GM18868 (cell line): ENCODE data around the gene ACR.
"Not testable (repeated sequence)": the region's sequence is repeated elsewhere in the genome, so short reads cannot be mapped to it uniquely, and the experiment has no call there.

Experiments
- ATAC-seq: cut with Tn5 transposase; IDR thresholded peaks from one replicate; pipeline ENCODE4 v1.9.1; 2021; ENCODE audit warnings: mild to moderate bottlenecking, moderate library complexity; ENCODE audit not compliant: unreplicated experiment

Gene ACR

DNA sequence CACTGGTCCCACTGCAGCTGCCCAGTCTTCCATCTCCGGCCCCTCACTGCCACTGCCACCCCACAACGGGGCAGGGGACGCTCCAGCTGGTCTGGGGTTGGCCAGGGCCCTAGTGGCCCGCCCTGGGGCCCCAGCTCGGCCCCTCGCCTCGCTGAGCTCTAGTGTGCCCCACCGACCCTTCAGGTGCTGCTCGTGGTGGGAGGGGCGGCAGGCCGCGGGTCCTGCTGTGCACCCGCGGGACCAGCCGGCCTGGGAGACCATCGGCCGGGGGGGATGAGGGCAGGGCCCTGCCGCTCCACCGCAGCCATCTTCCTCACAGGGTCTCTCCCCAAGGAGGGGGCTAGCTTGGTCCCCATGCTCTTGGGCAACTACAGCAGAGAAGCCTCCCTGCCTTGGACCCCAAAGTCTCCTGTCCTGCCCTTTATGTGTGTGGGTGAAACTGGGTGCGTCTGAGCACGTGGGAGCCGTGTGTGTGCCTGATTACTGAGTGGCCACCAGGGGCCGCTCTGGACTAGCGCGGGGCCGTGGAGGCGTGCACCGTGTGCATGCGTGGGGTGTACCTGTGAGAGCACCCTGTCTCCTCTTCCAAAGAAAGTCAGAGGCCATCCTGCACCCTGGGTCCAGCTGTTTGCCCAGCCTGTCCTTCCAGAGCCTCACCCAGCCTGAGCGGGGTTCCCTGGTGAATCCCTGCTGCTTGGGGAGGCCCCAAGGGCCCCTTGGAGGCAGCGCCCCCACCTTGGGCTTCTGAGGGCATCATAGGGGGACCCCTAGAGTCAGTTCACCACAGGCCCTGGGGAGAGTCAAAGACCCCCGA lies 6.0 kb upstream of the ACR start:
- no peak for ATAC-seq

- no peak for ATAC-seq
Observed at GRCh38 chr22:50732681-50733080, 5.3 kb upstream of the ACR start.

DNA sequence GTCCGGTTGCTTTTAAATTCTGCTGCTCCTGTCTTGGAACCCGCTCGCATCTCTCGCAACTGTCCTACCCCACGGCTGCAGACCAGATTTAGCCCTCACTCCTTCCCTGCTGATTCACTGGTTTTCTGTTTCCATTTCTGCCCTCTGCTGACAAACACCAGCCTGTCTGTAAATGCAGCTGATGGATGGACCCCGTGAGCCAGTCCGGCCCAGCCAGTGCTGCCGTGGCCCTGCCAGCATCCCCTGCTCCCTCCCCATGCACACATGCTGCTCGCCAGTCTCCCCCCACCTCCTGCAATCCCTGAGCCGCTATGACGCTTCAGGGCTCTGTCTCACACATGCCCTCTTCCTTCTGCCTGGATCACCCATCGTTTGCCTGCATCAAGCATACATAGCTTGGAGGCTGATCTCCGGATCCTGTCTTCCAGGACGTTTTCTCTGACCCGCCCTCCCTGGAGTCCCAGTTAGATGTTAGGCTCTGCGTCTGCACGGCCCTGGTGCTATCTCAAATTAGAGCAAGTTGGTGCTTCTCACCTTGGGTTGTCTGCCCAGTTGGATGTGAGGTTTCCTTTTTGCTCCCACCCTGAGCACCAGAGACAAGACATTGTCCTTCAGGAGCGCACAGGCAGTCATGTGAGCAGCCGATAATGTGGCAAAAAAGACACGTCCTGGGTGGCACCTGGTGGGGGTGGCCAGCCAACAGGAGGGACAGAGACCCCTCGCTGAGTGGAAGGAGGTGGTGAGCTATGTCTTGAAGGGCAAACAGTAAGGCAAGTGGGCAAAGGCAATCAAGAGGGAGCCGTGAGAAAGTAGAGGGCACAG lies 4.3 kb upstream of the ACR start:
- ATAC-seq, result no peak

DNA sequence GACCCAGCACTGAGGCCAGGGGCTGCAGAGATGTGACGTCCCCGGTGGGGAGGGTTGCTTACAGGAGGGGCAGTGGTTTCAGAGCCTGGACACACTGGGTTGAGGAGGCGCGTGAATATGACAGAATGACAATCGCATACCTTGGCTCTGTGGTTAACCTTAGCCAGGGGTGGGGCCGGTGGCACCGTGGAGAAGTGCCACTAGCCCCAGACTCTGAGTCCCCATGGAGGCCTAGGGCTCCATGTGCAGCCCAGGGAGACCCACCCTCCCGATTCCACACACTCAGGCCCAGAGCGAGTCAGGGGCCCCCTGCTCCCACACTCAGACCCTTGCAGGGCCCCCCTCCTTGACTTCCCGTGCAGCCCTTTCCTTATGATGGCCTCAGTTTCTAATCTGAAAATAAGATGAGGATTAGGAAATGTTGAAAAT lies 3.6 kb upstream of the ACR start:
- ATAC-seq, result no peak

- ATAC-seq, result no peak
Observed at GRCh38 chr22:50734986-50735738, 2.8 kb upstream of the ACR start.

- no peak for ATAC-seq
Observed at GRCh38 chr22:50735739-50736030, 2.3 kb upstream of the ACR start.

GRCh38 chr22:50738649-50739227 lies 734 bp downstream of the ACR start:
- no peak for ATAC-seq

DNA sequence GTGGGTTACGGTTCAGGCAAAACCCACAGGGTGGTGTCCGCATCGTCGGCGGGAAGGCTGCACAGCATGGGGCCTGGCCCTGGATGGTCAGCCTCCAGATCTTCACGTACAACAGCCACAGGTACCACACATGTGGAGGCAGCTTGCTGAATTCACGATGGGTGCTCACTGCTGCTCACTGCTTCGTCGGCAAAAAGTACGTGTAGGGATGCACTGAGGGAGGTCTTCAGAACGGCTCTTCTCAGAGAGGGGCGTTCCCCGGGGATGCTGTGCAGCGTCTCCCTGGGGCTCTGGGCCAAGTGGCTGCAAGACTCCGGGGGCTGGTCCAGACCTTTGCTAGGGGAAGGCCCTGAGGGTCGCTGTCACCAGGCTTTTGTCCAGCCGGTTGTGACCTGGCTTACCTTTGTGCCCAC lies 1.3 kb downstream of the ACR start:
- no peak for ATAC-seq

DNA sequence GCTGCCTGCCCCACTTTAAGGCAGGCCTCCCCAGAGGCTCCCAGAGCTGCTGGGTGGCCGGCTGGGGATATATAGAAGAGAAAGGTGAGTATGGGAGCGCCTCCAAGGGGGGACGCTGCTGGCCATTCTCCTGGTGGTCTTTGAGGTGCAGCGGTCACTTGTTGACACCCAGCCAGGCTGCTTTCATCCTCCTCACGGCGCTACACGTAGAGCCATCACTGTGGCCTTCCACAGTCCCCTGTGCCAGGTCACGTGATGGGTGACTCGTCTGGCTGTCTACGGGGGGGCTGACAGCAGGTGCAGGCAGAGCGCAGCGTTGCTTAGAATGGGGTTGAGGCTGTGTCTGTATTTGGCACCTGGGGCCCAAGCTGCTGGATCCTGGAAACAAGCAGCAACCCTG lies 1.9 kb downstream of the ACR start:
- no peak for ATAC-seq

DNA sequence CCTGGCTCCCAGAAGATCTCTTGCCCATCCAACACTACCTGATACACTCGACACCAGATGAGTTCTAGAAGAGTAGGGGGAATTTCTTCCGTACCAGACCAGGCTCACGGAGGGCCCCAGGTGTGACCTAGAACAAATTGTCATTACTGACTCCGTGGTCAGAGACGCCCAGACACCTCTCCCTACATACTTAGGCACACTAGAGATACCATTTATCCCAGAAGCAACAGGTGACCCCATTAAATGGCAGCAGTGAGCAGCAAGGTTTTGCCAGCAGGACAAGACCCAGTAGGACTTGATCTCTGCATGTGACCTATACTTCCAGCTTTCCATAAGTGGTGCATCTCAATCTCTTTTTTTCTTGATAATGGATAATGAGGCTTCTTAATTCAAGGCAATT lies 2.7 kb downstream of the ACR start:
- ATAC-seq, result not testable (repeated sequence)

- ATAC-seq, result not testable (repeated sequence)
Observed at GRCh38 chr22:50744424-50744823, 6.4 kb downstream of the ACR start.

GRCh38 chr22:50747521-50747920 lies 9.5 kb downstream of the ACR start:
- ATAC-seq, result not testable (repeated sequence)

DNA sequence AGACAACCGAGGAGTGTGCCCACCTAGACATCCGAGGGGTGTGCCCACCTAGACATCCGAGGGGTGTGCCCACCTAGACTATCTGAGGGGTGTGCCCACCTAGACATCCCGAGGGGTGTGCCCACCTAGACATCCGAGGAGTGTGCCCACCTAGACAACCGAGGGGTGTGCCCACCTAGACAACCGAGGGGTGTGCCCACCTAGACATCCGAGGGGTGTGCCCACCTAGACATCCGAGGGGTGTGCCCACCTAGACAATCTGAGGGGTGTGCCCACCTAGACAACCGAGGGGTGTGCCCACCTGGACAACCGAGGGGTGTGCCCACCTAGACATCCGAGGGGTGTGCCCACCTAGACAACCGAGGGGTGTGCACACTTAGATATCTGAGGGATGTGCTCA lies 10.6 kb downstream of the ACR start:
- not testable (repeated sequence) for ATAC-seq

GRCh38 chr22:50749302-50750074 lies 11.5 kb downstream of the ACR start:
- not testable (repeated sequence) for ATAC-seq

DNA sequence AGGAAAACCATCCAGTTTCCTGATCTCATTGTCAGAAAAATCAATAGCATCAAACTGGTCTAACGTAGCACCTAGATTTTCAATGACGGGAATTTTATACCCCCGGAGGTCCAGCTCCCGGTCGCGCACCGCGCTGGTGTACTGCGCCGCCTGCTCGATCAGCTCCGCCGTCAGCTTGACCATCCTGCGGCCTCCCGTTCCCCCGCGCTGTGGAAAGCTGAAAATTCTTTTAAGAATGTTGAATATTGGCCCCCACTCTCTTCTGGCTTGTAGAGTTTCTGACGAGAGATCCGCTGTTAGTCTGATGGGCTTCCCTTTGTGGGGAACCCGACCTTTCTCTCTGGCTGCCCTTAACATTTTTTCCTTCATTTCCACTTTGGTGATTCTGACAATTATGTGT lies 17.2 kb downstream of the ACR start:
- not testable (repeated sequence) for ATAC-seq

- not testable (repeated sequence) for ATAC-seq
Observed at GRCh38 chr22:50756406-50756805, 18.4 kb downstream of the ACR start.

DNA sequence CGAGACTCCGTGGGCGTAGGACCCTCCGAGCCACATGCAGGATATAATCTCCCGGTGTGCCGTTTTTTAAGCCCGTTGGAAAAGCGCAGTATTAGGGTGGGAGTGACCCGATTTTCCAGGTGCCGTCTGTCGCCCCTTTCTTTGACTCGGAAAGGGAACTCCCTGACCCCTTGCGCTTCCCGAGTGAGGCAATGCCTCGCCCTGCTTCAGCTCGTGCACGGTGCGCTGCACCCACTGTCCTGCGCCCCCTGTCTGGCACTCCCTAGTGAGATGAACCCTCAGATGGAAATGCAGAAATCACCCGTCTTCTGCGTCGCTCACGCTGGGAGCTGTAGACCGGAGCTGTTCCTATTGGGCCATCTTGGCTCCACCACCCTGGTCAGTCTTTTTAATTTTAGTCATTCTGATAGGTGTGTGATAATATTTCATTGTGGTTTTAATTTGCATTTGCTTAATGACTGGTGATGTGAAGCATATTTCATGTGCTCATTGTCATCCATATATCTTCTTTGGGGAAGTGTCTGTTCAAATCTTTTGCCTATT lies 19.0 kb downstream of the ACR start:
- not testable (repeated sequence) for ATAC-seq

- not testable (repeated sequence) for ATAC-seq
Observed at GRCh38 chr22:50759597-50760341, 21.8 kb downstream of the ACR start.

GRCh38 chr22:50761829-50762228 lies 23.8 kb downstream of the ACR start:
- ATAC-seq, result not testable (repeated sequence)
